ENCODE results near the gene KCNN4. TPM values are rescaled to one million over a fixed set of nuclear protein-coding genes. Genes with fewer than 3 reads are reported as not detected.
A peak's percentile ranks its signal among the peaks of the same experiment; 100 is the strongest.

Gene KCNN4
- total RNA-seq, 4 donors from 2014 or later = 0.74 to 19.1 (median 2.6) TPM

DNA sequence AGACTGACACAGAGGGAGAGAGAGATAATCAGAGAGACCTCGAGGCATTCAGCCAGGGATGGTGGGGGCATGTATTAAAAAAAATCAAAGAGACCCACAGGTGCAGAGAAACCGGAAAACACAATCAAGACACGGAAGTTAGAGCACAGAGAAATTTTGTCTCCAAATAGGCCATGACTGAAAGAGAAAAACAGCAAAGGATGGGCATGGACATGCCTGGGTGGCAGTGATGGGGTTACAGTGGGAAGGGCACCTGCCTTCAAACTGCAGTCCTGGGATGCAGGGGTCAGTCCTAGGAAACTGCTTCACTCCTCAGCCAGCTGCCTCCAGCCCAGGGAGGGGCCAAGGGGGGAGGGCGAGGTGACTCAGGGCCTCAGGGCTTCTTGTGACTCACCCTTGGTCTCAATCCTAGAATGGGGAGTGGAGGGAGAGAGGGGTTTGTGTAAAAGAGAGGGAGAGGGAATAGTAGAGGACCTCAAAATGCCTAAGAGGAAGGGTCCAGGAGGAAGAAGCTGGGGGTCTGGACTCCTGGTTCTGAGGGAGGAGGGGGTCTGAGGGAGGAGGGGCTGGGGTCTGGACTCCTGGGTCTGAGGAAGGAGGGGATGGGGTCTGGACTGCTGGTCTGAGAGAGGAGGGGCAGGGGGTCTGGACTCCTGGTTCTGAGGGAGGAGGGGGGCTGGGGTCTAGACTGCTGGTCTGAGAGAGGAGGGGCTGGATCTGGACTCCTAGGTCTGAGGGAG, 3.6 kb upstream of the KCNN4 start:
- peak; percentile 78 for DNase-seq (ENCODE audit: low spot score)
- ATAC-seq (ENCODE audit: low FRiP score) = peak; percentile 79
- TF ChIP-seq, protein P1, sequence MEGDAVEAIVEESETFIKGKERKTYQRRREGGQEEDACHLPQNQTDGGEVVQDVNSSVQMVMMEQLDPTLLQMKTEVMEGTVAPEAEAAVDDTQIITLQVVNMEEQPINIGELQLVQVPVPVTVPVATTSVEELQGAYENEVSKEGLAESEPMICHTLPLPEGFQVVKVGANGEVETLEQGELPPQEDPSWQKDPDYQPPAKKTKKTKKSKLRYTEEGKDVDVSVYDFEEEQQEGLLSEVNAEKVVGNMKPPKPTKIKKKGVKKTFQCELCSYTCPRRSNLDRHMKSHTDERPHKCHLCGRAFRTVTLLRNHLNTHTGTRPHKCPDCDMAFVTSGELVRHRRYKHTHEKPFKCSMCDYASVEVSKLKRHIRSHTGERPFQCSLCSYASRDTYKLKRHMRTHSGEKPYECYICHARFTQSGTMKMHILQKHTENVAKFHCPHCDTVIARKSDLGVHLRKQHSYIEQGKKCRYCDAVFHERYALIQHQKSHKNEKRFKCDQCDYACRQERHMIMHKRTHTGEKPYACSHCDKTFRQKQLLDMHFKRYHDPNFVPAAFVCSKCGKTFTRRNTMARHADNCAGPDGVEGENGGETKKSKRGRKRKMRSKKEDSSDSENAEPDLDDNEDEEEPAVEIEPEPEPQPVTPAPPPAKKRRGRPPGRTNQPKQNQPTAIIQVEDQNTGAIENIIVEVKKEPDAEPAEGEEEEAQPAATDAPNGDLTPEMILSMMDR (IDR thresholded peaks at IDR 0.05) = no peak

DNA sequence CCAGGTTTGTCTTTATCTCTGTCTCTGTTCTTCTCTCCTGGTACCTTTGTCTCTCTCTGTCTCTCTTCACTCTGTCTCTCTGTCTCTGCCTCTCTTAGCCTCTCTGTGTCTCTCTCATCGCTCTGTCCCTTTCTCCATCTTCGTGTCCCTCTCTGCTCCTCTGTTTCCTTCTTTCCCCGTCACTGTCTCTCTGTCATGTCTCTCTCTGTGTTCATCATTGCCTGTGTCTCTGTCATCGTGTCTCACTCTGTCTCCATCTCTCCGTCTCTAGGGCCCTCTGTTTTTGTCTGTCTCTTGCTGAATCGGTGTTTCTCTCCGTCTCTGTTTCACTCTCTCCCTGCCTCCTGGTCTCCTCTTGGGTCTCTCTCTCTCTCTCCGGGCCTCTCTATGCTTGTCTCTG, 2.9 kb upstream of the KCNN4 start:
- TF ChIP-seq, protein P1 (IDR thresholded peaks at IDR 0.05) = no peak
- no peak for ATAC-seq (ENCODE audit: low FRiP score)
- DNase-seq (ENCODE audit: low spot score) = no peak

DNA sequence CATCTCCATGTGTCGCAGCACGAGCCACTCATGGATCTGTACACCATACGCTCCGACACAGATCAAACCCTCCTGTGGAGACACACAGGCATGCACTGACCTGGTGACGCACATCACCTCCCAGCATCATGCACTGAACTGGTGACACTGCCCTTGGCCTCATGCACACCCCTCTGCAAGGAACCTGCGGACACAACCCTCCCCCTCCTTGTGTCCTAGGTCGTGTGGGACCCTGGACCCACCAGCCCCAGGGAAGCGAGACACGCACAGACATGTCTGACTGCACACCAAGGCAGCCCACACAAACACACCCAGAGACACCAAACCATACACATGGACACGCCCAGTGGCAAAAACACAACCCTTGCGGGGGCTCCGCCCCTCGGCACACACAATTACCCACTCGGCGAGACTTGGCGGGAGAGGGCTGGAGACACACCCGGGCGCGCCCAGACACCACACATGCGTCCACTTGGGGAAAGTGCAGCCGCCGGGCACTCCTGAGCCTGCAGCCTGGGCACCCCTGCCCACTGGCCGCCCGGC, 2.0 kb upstream of the KCNN4 start:
- TF ChIP-seq, protein P1 (IDR thresholded peaks at IDR 0.05) = no peak
- DNase-seq (ENCODE audit: low spot score) (no peak), ATAC-seq (ENCODE audit: low FRiP score) (no peak)

DNA sequence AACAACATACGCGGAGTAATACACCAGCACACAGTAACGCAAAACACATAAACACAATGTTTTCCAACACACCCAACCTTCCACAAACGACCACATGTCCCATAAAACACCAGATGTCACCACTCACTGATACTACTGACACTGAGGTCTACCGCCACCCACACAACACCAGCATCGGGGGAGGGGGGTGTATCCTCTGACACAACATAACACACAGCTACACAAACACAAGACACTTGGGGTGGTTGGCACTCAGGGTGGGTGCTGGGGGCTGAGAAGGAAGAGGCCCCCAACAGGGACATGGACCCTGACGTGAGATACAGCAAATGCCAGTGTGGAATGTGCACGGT, 1.5 kb upstream of the KCNN4 start:
- no peak for DNase-seq (ENCODE audit: low spot score)
- TF ChIP-seq, protein P1 (IDR thresholded peaks at IDR 0.05) = no peak
- ATAC-seq (ENCODE audit: low FRiP score) = no peak

DNA sequence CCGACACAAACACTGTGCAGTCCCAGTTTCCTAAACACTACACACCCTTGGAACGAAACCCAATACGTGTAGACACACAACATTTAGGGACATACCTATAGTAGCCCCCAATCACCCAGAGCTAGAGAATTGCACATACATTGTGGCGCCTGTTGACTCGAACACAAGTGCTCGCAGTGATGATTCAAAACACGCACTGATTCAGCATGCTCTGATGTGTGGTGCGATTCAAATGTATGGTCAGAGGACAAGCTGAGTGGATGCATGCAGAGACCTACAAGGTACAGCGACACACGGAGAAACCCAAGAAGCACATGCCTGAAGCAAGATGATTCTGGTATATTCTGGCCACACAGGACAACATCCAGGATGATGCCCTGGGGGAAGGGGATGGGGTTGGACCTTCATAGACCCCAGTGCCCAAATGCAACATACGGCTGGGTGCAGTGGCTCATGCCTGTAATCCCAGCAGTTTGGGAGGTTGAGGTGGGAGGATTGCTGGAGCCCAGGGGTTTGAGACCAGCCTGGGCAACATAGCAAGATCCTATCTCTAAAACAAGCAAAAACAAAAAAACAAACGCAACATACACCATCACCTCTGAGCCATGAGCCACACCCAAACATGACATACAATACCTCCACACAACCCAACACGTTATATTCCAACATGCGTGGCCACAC, 997 bp upstream of the KCNN4 start:
- no peak for DNase-seq (ENCODE audit: low spot score)
- TF ChIP-seq, protein P1 (IDR thresholded peaks at IDR 0.05) = no peak
- no peak for ATAC-seq (ENCODE audit: low FRiP score)

DNA sequence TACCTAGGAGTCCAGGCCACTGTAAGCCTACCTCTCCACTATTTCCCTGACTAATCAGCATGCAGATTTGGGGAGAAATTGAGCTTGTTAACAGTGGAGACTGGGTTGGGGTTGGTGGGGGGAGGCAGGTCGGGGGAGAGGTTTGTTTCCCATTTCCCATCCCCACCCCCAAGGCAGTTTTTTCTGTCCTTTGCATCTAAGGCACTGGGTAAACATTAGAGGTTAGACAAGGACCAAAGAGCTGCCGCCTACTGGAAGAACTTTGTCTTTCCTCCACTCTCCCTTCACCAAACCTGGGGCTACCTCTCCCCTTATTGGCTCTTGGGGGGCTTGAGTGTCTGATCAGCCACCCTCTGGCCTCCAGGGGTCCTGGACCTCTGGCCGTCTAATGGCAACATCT, 953 bp downstream of the KCNN4 start:
- DNase-seq (ENCODE audit: low spot score) = no peak
- no peak for ATAC-seq (ENCODE audit: low FRiP score)
- TF ChIP-seq, protein P1 (IDR thresholded peaks at IDR 0.05) = no peak
